Left ventricle myocardium inferior (tissue), 1 donor: Measurements from ENCODE around the gene CCT3. TPM values are rescaled to one million over a fixed set of nuclear protein-coding genes. Genes with fewer than 3 reads are reported as not detected.

ENCODE experiments used
- DNase-seq: peaks from one replicate; pipeline ENCODE4 v3.0.0-alpha.2; 2020
- H3K27ac ChIP-seq: fragments of 200-600 bp; replicated peaks from 2 replicates; pipeline ENCODE4 v1.8.0; 2021
- H3K27me3 ChIP-seq: fragments of 200-600 bp; 2 replicates; pipeline ENCODE4 v1.8.0; 2021; ENCODE audit warnings: low read depth
- H3K36me3 ChIP-seq: fragments of 200-600 bp; 2 replicates; pipeline ENCODE4 v1.8.0; 2021
- H3K4me1 ChIP-seq: fragments of 200-600 bp; 2 replicates; pipeline ENCODE4 v1.8.0; 2021
- H3K4me3 ChIP-seq: fragments of 200-600 bp; 2 replicates; pipeline ENCODE4 v1.8.0; 2021; ENCODE audit warnings: mild to moderate bottlenecking, moderate library complexity
- H3K9me3 ChIP-seq: fragments of 200-600 bp; replicated peaks from 2 replicates; pipeline ENCODE4 v1.8.0; 2021
- intact Hi-C: fragments of 100-400 bp; cut with micrococcal nuclease; formaldehyde crosslinking; loops from one replicate; pipeline ENCODE4 v1.11.0; 2022
- total RNA-seq: library from RNA; stranded (reverse); fragmentation: NEBNext Ultra II Directional; extraction: Animal tissue kit (Norgen Biotek cat#: 25700); gene quantifications from one replicate; pipeline ENCODE4 v1.2.1, GENCODE V29; 2021
- TF ChIP-seq, protein P1 (sequence below): fragments of 200-600 bp; IDR thresholded peaks from 2 replicates; pipeline ENCODE4 v1.8.0; 2021; ENCODE audit warnings: antibody characterized with exemption, mild to moderate bottlenecking, borderline replicate concordance
- donor health status: DM: no; HTN: yes; CAD: no; lungs with severe emphysema.

Gene CCT3
- total RNA-seq, 1 donor from 2014 or later, result 123 TPM

DNA sequence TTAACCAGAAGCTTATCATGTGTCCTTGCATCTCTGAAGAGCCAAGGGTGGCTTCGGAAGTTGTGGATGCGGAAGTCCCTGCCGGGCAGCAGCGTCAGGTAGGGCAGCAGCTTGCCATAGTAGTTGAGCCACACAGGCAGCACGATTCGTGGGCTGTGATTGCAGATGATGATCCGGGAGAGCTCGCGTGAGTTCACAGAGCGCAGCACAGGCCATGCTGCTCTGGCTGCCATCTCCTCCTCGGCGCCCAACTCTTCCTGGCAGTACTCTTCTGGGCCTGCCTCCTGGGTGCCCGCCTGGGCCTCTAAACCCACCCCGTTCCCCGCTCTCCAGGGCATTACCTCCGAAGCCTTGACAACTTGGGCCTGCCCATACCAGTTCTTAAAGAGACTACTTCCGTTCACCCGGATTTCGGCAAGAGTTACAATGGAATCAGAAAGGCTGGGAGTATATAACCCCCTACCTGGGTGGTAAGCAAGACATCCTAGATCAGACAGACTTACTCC lies 39.2 kb downstream of the CCT3 start, which contains the start of gene VHLL:
Gene VHLL (minus strand): TSS at position 456 of the 506 bp plus-strand sequence. CDS start 118 bp downstream, at position 338.
- TF ChIP-seq, protein P1, sequence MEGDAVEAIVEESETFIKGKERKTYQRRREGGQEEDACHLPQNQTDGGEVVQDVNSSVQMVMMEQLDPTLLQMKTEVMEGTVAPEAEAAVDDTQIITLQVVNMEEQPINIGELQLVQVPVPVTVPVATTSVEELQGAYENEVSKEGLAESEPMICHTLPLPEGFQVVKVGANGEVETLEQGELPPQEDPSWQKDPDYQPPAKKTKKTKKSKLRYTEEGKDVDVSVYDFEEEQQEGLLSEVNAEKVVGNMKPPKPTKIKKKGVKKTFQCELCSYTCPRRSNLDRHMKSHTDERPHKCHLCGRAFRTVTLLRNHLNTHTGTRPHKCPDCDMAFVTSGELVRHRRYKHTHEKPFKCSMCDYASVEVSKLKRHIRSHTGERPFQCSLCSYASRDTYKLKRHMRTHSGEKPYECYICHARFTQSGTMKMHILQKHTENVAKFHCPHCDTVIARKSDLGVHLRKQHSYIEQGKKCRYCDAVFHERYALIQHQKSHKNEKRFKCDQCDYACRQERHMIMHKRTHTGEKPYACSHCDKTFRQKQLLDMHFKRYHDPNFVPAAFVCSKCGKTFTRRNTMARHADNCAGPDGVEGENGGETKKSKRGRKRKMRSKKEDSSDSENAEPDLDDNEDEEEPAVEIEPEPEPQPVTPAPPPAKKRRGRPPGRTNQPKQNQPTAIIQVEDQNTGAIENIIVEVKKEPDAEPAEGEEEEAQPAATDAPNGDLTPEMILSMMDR, result no peak
- DNase-seq, result no peak
- H3K27me3 ChIP-seq, result no peaks in the 10 kb centered on the region
- H3K27ac ChIP-seq, result no peak within 1 kb of the TSS
- H3K4me3 ChIP-seq, result no peak within 1 kb of the TSS
- intact Hi-C loops, result no loop called here
- no peaks in the 10 kb centered on the region for H3K36me3 ChIP-seq
- no peaks in the 10 kb centered on the region for H3K9me3 ChIP-seq
- peaks cover 18% of the 10 kb centered on the region for H3K4me1 ChIP-seq

DNA sequence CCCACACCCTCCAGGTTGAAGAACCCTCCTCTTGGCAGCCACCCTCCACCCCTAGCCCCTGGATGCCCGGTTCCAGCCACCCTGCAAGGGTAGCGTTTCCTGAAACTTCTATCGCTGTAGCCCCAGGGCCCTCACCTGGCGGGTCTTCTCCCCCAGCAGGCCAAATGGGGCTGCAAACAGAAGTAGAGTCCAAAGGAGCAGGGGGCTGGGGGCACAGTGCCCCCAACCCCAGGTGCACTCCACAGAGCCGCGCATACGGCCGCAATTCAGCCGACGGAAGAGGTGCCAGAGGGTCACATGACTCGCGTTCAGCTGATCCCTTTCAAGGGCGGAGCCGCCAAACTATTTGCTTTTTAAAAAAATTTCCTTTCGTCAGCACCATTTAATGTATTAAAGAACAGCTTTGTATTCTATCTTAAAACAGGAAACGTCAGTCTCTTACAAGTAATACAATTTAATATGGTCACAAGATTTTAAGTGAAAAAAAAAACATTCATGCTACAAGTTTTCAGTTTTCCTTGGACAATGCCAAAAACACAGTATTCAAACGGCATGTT lies 42.6 kb downstream of the CCT3 start, which contains the start of gene GLMP:
Gene GLMP (minus strand): TSS at position 289 of the 557 bp plus-strand sequence. CDS start 34 bp downstream, at position 255.
- TF ChIP-seq, protein P1, result no peak
- peaks cover 31% of the 10 kb centered on the region for H3K4me1 ChIP-seq
- H3K36me3 ChIP-seq, result no peaks in the 10 kb centered on the region
- H3K9me3 ChIP-seq, result no peaks in the 10 kb centered on the region
- H3K4me3 ChIP-seq, result peak within 1 kb of the TSS; percentile 81
- H3K27ac ChIP-seq, result peak within 1 kb of the TSS; percentile 66
- DNase-seq, result peak; percentile 65
- no peaks in the 10 kb centered on the region for H3K27me3 ChIP-seq
- intact Hi-C loops, result no loop called here

DNA sequence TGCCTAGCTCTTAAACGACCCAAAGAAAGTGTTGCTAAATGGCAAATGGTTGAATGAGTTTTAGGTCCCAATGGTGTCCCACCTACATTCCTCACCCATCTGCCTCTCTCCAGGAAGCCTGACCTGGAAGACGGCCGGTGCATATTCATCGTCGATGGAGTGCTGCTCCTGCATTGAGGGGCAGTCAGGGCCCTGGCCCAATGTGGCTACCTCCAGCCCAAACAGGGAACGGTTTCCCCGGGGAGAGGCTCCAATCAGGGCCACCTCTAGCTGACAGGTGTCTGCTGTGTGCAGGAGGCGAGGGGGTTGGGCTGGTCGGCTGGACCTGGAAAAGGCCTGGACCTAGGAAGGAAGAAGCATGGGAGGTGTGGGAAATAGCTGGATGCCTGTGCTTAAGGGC lies 44.2 kb downstream of the CCT3 start:
- DNase-seq, result no peak
- Histone ChIP-seq H3K9me3 (no peaks in the 10 kb centered on the region), H3K36me3 (peaks cover under 1% of the 10 kb centered on the region), H3K27ac (no peak overlapping the region), H3K4me1 (peaks cover 31% of the 10 kb centered on the region), H3K4me3 (no peak overlapping the region), H3K27me3 (no peaks in the 10 kb centered on the region)
- intact Hi-C loops, result no loop called here
- TF ChIP-seq, protein P1, result no peak

DNA sequence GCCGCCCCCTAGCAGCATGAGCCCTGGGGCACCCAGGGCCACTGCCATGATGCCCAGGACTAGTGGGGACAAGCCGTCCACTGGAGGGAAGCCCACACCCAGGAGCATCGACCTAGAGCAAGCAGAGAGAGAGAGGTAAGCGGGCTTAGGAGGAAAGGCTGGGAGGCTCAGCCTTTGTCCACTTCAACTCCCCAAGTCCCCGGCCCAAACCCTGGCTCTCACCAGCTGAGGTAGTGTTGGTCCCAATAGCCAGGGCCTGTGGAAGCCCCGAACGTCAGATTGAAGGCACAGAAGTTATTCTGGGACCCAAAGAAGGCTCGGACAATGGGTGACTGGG lies 45.0 kb downstream of the CCT3 start:
- intact Hi-C loops, result no loop called here
- Histone ChIP-seq H3K27me3 (no peaks in the 10 kb centered on the region), H3K4me3 (no peak overlapping the region), H3K9me3 (no peaks in the 10 kb centered on the region), H3K4me1 (peaks cover 31% of the 10 kb centered on the region), H3K36me3 (peaks cover 8% of the 10 kb centered on the region), H3K27ac (no peak overlapping the region)
- DNase-seq, result no peak
- TF ChIP-seq, protein P1, result no peak

DNA sequence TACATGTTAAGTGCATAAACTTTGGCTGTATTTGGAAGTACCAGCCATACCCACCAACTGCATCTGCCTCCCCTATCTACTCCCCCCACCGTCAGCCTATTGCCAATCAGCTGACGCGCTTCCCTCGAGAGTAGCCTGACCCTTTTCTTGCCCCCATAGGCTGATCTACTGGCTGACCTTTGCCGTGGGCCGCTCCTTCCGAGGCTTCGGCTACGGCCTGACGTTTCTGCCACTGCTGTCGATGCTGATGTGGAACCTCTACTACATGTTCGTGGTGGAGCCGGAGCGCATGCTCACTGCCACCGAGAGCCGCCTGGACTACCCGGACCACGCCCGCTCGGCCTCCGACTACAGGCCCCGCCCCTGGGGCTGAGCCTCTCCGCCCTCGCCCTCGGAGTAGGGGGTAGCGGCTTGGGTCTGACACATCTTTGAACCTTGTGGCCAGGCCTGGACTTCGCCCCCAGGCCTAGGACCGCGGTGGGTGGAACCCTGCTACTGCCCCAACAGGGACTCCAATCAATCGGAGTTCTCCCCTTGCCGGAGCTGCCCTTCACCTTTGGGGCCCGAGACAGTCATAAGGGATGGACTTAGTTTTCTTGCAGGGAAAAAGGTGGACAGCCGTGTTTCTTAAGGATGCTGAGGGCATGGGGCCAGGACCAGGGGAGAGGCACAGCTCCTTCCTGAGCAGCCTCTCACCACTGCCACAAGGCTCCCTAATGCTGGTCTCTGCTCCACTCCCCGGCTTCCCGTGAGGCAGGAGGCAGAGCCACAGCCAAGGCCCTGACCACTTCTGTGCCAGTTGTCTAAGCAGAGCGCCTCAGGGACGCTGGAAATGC lies 46.6 kb downstream of the CCT3 start:
- H3K27me3 ChIP-seq, result no peaks in the 10 kb centered on the region
- peak; percentile 90 for DNase-seq
- no peaks in the 10 kb centered on the region for H3K9me3 ChIP-seq
- peaks cover 14% of the 10 kb centered on the region for H3K36me3 ChIP-seq
- intact Hi-C loops, result no loop called here
- peak overlapping the region; percentile 77 for H3K27ac ChIP-seq
- H3K4me3 ChIP-seq, result peak overlapping the region; percentile 64
- peaks cover 31% of the 10 kb centered on the region for H3K4me1 ChIP-seq
- TF ChIP-seq, protein P1, result no peak
